HepG2 (cell line): ENCODE measurements around the gene ZNF273. TPM values are rescaled to one million over a fixed set of nuclear protein-coding genes. Genes with fewer than 3 reads are reported as not detected.

ENCODE experiments used
- ELF1 ChIP-seq: sonication (generic); formaldehyde crosslinking; IDR thresholded peaks from 2 replicates; pipeline ENCODE4 v1.4.0; 2020; ENCODE audit warnings: missing genetic modification reagents
- EZH2 ChIP-seq: conservative IDR thresholded peaks from 2 replicates; pipeline ENCODE4 v1.6.1; 2012; ENCODE audit warnings: mild to moderate bottlenecking, low read depth, low read length, moderate library complexity
- GABPB1 ChIP-seq: IDR thresholded peaks from 2 replicates; pipeline ENCODE4 v1.6.1; 2016; ENCODE audit warnings: mild to moderate bottlenecking, missing genetic modification reagents, moderate library complexity, missing compliant biosample characterization
- HOXA3 ChIP-seq: sonication (generic); formaldehyde crosslinking; IDR thresholded peaks from 2 replicates; pipeline ENCODE4 v1.5.0; 2020; ENCODE audit warnings: missing genetic modification reagents
- MAX ChIP-seq: IDR thresholded peaks from 2 replicates; pipeline ENCODE4 v1.6.1; 2012; ENCODE audit warnings: inconsistent platforms
- RNF2 ChIP-seq: fragments of 450-650 bp; conservative IDR thresholded peaks from 2 replicates; pipeline ENCODE4 v1.6.1; 2016; ENCODE audit warnings: low read depth
- SIN3B ChIP-seq: fragments of 150-350 bp; IDR thresholded peaks from 2 replicates; pipeline ENCODE4 v1.6.1; 2014; ENCODE audit warnings: low read length
- U2AF2 ChIP-seq: fragments of 200-400 bp; formaldehyde crosslinking; IDR thresholded peaks from 2 replicates; pipeline ENCODE4 v1.6.1; 2017; ENCODE audit warnings: low read depth, mild to moderate bottlenecking, low read length
- ZNF232 ChIP-seq: sonication (generic); formaldehyde crosslinking; IDR thresholded peaks from 2 replicates; pipeline ENCODE4 v1.4.0; 2020; ENCODE audit warnings: missing genetic modification reagents, borderline replicate concordance
- ZNF543 ChIP-seq: sonication (generic); formaldehyde crosslinking; IDR thresholded peaks from 2 replicates; pipeline ENCODE4 v1.4.0; 2020; ENCODE audit warnings: mild to moderate bottlenecking, missing genetic modification reagents
- ZNF768 ChIP-seq: sonication (generic); formaldehyde crosslinking; IDR thresholded peaks from 2 replicates; pipeline ENCODE4 v1.4.0; 2020; ENCODE audit warnings: missing genetic modification reagents
- ZNF777 ChIP-seq: sonication (generic); formaldehyde crosslinking; IDR thresholded peaks from 2 replicates; pipeline ENCODE4 v1.4.0; 2020; ENCODE audit warnings: missing genetic modification reagents
- polyA plus RNA-seq, 8 experiments: library from polyadenylated mRNA; depleted of rRNA in 3 of 8; stranded (reverse) in 7 of 8; unstranded in 1 of 8; fragments of >200 nt; fragmentation: Illumina TruSeq in 4 of 8; extraction: Trizol in 4 of 8; gene quantifications; 2 replicates each; pipeline versions ENCODE4 v1.2.1 to v1.2.3, GENCODE V29; 2011 to 2016; ENCODE audit warnings: low read depth in 4 of 8, missing spikeins in 1 of 8, mixed read lengths in 1 of 8; ENCODE audit not compliant: insufficient read depth in 1 of 8
- total RNA-seq, 5 experiments: library from RNA; depleted of rRNA; stranded (reverse); fragments of >200 nt; fragmentation: Illumina TruSeq; extraction: Trizol; gene quantifications; 2 replicates each; pipeline ENCODE4 v1.2.3, GENCODE V29; 2016; ENCODE audit warnings: low read depth in 1 of 5
- TF ChIP-seq, protein P1 (sequence below), 2 experiments: fragments of 450-650 bp in 1 of 2; sonication (generic) in 1 of 2; formaldehyde crosslinking in 1 of 2; IDR thresholded peaks; 2 replicates each; pipeline versions ENCODE4 v1.6.1 to v1.8.0; 2016 to 2022; ENCODE audit warnings: antibody characterized with exemption in 1 of 2, mild to moderate bottlenecking in 1 of 2, missing genetic modification reagents in 1 of 2

ZNF273 gene
- total and polyA plus RNA-seq, 2 of the 13 experiments (the other 11 are each of a cell fraction or from before 2014, with no cell fraction given) = 1.7 to 5.8 TPM

GRCh38 chr7:64888901-64889685 is 14.0 kb upstream of the ZNF273 start (continued):
- TF ChIP-seq, protein P1, sequence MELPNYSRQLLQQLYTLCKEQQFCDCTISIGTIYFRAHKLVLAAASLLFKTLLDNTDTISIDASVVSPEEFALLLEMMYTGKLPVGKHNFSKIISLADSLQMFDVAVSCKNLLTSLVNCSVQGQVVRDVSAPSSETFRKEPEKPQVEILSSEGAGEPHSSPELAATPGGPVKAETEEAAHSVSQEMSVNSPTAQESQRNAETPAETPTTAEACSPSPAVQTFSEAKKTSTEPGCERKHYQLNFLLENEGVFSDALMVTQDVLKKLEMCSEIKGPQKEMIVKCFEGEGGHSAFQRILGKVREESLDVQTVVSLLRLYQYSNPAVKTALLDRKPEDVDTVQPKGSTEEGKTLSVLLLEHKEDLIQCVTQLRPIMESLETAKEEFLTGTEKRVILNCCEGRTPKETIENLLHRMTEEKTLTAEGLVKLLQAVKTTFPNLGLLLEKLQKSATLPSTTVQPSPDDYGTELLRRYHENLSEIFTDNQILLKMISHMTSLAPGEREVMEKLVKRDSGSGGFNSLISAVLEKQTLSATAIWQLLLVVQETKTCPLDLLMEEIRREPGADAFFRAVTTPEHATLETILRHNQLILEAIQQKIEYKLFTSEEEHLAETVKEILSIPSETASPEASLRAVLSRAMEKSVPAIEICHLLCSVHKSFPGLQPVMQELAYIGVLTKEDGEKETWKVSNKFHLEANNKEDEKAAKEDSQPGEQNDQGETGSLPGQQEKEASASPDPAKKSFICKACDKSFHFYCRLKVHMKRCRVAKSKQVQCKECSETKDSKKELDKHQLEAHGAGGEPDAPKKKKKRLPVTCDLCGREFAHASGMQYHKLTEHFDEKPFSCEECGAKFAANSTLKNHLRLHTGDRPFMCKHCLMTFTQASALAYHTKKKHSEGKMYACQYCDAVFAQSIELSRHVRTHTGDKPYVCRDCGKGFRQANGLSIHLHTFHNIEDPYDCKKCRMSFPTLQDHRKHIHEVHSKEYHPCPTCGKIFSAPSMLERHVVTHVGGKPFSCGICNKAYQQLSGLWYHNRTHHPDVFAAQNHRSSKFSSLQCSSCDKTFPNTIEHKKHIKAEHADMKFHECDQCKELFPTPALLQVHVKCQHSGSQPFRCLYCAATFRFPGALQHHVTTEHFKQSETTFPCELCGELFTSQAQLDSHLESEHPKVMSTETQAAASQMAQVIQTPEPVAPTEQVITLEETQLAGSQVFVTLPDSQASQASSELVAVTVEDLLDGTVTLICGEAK (IDR thresholded peaks at IDR 0.05) = no peak
- TF ChIP-seq, protein P1 (CRISPR knock-in tag; IDR thresholded peaks at IDR 0.05) = peak; percentile 25; the same call in 1 of the 2 replicates
- no peak for TF ChIP-seq U2AF2
- TF ChIP-seq MAX = no peak
- peak; percentile 70 for TF ChIP-seq ZNF777 (CRISPR knock-in tag)
- TF ChIP-seq RNF2 = no peak
- TF ChIP-seq EZH2 = no peak; the same call in 1 of the 2 replicates
- TF ChIP-seq HOXA3 = 0 out of 2 replicates have a peak, but pooled peaks have one; percentile 26
- TF ChIP-seq SIN3B = no peak
- TF ChIP-seq ZNF543 = peak; percentile 17; the same call in 1 of the 2 replicates
- peak; percentile 46; the same call in 1 of the 2 replicates for TF ChIP-seq GABPB1 (CRISPR knock-in tag)
- TF ChIP-seq ZNF768 (CRISPR knock-in tag) = 0 out of 2 replicates have a peak, but pooled peaks have one; percentile 8
- TF ChIP-seq ELF1 = peak; percentile 21; the same call in 1 of the 2 replicates
- TF ChIP-seq ZNF232 (CRISPR knock-in tag) = 0 out of 2 replicates have a peak, but pooled peaks have one; percentile 24
